ENCODE measurements around the gene SMARCA5. TPM values are rescaled to one million over a fixed set of nuclear protein-coding genes. Genes with fewer than 3 reads are reported as not detected.

The SMARCA5 gene
- total and polyA plus RNA-seq, 12 donors, result 13.8 to 67.9 (median 56.7) TPM

DNA sequence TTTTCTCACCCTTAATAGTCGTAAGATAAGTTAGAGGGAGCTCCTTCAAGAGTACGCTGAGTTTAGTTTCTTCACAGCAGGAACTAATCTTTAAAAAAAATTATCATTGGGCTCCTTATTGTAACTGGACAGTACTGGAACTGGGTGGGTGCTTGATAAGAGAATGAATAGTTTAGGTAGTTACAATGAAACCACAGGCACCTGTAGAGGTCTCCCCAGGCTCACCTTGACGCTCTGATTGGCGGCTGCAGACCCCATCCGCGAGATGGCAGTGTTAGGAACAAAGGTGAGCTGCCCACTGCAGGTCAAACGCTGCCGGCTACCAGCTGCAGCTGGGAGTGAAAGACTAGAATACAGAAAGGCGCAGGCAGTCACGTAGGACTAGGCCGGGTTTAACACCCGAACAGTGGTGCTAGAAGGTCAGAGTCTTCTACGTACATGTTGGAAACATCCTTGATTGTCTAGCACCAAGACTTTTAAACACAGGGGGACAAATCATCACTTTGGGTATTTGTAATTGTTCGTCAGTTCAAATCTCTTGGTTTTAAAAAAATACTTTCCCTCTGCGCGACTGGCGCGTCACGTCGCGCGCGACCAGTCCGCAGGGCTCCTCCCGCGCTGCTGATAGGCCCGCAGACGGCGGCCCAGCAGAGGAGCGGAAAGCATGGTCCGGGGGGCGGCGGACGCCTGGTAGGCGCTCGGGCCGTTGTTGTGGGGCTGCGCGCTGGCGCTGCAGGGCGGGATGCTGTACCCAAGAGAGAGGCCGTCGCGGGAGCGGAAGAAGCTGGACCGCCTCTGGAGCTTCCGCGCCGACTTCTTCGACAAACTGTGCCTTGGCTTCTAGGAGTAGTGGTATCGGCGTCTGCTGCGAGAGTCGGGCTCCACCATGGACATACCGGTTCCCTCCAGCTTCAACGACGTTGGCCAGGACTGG lies 45.6 kb downstream of the SMARCA5 start:
- Histone ChIP-seq H3K36me3 (replicated peaks in 1 of 2) (peaks cover 0 to 10% of the 10 kb centered on the region in 2 donors), H3K27ac (peak overlapping the region in 3 of 5 donors; percentile 28 to 81 (median 71))
- DNase-seq, result peak; percentile 59 to 80 (median 70)

DNA sequence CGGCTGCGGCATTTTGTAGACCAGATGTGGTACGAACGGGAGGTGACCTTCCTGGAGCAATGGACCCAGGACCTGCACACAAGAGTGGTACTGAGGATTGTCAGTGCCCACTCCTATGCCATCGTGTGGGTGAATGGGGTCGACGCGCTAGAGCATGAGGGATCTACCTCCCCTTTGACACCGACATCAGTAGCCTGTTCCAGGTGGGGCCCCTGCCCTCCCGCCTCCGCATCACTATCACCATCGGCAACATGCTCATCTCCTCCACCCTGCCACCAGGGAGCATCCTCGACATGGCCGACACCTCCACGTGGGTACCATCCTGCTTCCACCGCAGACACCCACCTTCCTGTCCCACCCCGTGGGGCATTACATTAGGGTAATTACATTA lies 46.2 kb downstream of the SMARCA5 start:
- H3K9me3 ChIP-seq (replicated peaks in 1 of 3), result no peaks in the 10 kb centered on the region
- no peaks in the 10 kb centered on the region for H3K27me3 ChIP-seq
- H3K4me3 ChIP-seq, result peak overlapping the region in 2 of 4 donors; percentile 51 to 64
- H3K36me3 ChIP-seq (replicated peaks in 1 of 2), result peaks cover 0 to 5% of the 10 kb centered on the region in 2 donors
- H3K4me1 ChIP-seq (replicated peaks in 1 of 2), result peaks cover 0 to 9% of the 10 kb centered on the region in 2 donors
- DNase-seq, result peak in 2 of 7 donors; percentile 22 to 61
- TF ChIP-seq, protein P1, sequence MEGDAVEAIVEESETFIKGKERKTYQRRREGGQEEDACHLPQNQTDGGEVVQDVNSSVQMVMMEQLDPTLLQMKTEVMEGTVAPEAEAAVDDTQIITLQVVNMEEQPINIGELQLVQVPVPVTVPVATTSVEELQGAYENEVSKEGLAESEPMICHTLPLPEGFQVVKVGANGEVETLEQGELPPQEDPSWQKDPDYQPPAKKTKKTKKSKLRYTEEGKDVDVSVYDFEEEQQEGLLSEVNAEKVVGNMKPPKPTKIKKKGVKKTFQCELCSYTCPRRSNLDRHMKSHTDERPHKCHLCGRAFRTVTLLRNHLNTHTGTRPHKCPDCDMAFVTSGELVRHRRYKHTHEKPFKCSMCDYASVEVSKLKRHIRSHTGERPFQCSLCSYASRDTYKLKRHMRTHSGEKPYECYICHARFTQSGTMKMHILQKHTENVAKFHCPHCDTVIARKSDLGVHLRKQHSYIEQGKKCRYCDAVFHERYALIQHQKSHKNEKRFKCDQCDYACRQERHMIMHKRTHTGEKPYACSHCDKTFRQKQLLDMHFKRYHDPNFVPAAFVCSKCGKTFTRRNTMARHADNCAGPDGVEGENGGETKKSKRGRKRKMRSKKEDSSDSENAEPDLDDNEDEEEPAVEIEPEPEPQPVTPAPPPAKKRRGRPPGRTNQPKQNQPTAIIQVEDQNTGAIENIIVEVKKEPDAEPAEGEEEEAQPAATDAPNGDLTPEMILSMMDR (IDR thresholded peaks at IDR 0.05), result no peak
- no peak for TF ChIP-seq POLR2A (IDR thresholded peaks at IDR 0.05)
- intact Hi-C loops (cut with DNase I), result no loop called here
- peak overlapping the region in 1 of 5 donors; percentile 81 for H3K27ac ChIP-seq
- whole genome bisulfite sequencing, 4 donors, result 39 to 81% (median 65%) methylated on average over 9 to 17 of the region's 17 CpGs

More for the DNA sequence above, 45.6 kb downstream of the SMARCA5 start:
- WGBS, 4 donors, result 1 to 7% (median 2%) methylated on average over 14 to 57 of the region's 57 CpGs
- H3K4me3 ChIP-seq, result peak overlapping the region in 3 of 4 donors; percentile 25 to 64 (median 51)
- H3K4me1 ChIP-seq (replicated peaks in 1 of 2), result peaks cover 0 to 9% of the 10 kb centered on the region in 2 donors
- intact Hi-C loops (cut with DNase I), result no loop called here
- no peaks in the 10 kb centered on the region for H3K27me3 ChIP-seq
- TF ChIP-seq, protein P1 (IDR thresholded peaks at IDR 0.05), result peak in 5 of 6 experiments; percentile 3 to 46 (median 25)
- peak in 1 of 2 donors; percentile 41 for TF ChIP-seq POLR2A (IDR thresholded peaks at IDR 0.05)
- no peaks in the 10 kb centered on the region for H3K9me3 ChIP-seq (replicated peaks in 1 of 3)

DNA sequence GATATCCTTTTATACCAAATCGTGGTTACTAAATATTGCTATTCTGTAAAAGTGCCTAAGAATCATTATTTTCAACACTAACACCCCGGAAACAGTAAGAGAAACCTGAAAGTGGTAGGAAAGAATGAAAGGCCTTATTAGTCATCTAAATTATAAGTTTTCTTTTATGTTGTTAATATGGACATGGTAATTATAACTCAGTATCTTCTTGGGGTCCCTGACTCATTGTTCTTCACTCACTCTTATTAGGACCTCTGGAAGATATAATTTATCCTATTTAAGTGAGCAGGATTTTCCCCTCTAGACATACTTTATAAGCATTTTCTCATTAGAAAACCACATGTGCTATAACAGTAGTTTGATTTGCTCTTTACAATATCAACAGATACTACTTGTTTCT lies 51.0 kb downstream of the SMARCA5 start:
- no peaks in the 10 kb centered on the region for H3K27me3 ChIP-seq
- H3K36me3 ChIP-seq (replicated peaks in 1 of 2), result no peaks in the 10 kb centered on the region
- no peak overlapping the region for H3K4me3 ChIP-seq
- no peaks in the 10 kb centered on the region for H3K9me3 ChIP-seq (replicated peaks in 1 of 3)
- intact Hi-C loops (cut with DNase I), result no loop called here
- no peak for TF ChIP-seq POLR2A (IDR thresholded peaks at IDR 0.05)
- TF ChIP-seq, protein P1 (IDR thresholded peaks at IDR 0.05), result no peak
- WGBS, 4 donors, result 88 to 93% (median 93%) methylated on average over 2 of the region's 2 CpGs
- no peak for DNase-seq
- no peaks in the 10 kb centered on the region for H3K4me1 ChIP-seq (replicated peaks in 1 of 2)
- H3K27ac ChIP-seq, result no peak overlapping the region

DNA sequence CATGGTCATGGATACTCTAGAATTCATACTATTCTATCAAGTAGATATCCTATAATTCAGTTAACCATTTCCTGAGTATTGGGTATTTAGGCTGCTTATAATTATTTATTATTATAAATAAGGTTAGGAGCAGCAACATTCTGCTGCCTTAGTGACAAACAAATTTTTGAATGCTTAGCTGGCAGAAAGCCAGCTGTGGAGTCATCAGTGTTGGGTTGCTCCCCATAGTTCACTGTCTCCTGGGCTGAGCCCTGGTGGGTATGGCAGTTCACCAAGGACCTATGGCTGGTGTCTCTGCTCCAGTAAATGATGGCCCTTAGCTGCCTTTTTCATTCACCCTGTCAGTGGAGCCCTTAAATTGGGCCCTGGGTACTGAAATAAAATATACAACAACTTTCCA lies 61.8 kb downstream of the SMARCA5 start:
- no peak for DNase-seq
- Histone ChIP-seq H3K4me3 (no peak overlapping the region), H3K27me3 (no peaks in the 10 kb centered on the region), H3K4me1 (replicated peaks in 1 of 2) (no peaks in the 10 kb centered on the region), H3K9me3 (replicated peaks in 1 of 3) (no peaks in the 10 kb centered on the region), H3K27ac (no peak overlapping the region), H3K36me3 (replicated peaks in 1 of 2) (no peaks in the 10 kb centered on the region)
- no peak for TF ChIP-seq POLR2A (IDR thresholded peaks at IDR 0.05)
- TF ChIP-seq, protein P1 (IDR thresholded peaks at IDR 0.05), result no peak
- intact Hi-C loops (cut with DNase I), result no loop called here

All from adrenal gland (tissue), 12 donors.